Neuronal stem cell (in vitro differentiated cells): ENCODE measurements around the gene ATXN7.

Source experiments
- DNase-seq: peaks from one replicate; pipeline ENCODE4 v3.0.0-alpha.2; 2013; ENCODE audit warnings: low spot score
- H2AFZ ChIP-seq: one replicate; pipeline ENCODE4 v1.6.1; 2013; ENCODE audit warnings: mild to moderate bottlenecking, low read length, inconsistent platforms
- H2AK5ac ChIP-seq: 2 replicates; pipeline ENCODE4 v1.6.1; 2013; ENCODE audit warnings: low read depth, mild to moderate bottlenecking, inconsistent platforms, low read length, moderate library complexity, mixed read lengths
- H2BK120ac ChIP-seq: 2 replicates; pipeline ENCODE4 v1.6.1; 2013; ENCODE audit warnings: low read depth, mild to moderate bottlenecking, inconsistent platforms, low read length, moderate library complexity, mixed read lengths
- H2BK12ac ChIP-seq: one replicate; pipeline ENCODE4 v1.6.1; 2013; ENCODE audit warnings: low read length, inconsistent platforms
- H2BK15ac ChIP-seq: 2 replicates; pipeline ENCODE4 v1.6.1; 2013; ENCODE audit warnings: mild to moderate bottlenecking, low read length, inconsistent platforms, mixed read lengths
- H2BK5ac ChIP-seq: one replicate; pipeline ENCODE4 v1.6.1; 2013; ENCODE audit warnings: inconsistent platforms, mild to moderate bottlenecking, low read length, moderate library complexity
- H3K14ac ChIP-seq: one replicate; pipeline ENCODE4 v1.6.1; 2013; ENCODE audit warnings: low read length, inconsistent platforms
- H3K18ac ChIP-seq: 2 replicates; pipeline ENCODE4 v1.6.1; 2013; ENCODE audit warnings: low read length, inconsistent platforms
- H3K23ac ChIP-seq: 2 replicates; pipeline ENCODE4 v1.6.1; 2013; ENCODE audit warnings: low read depth, mild to moderate bottlenecking, mixed read lengths, low read length, inconsistent platforms; ENCODE audit not compliant: poor library complexity
- H3K27ac ChIP-seq: replicated peaks from 3 replicates; pipeline ENCODE4 v1.5.1; 2013; ENCODE audit warnings: low read length, inconsistent platforms
- H3K27me3 ChIP-seq, 3 experiments: 2 replicates each; pipeline ENCODE4 v1.6.1; 2013; ENCODE audit warnings: low read length in 3 of 3, mild to moderate bottlenecking in 2 of 3, inconsistent platforms in 1 of 3, low read depth in 1 of 3, mixed read lengths in 1 of 3, moderate library complexity in 1 of 3; ENCODE audit not compliant: control insufficient read depth in 3 of 3, insufficient read depth in 3 of 3
- H3K36me3 ChIP-seq, 2 donors: replicated peaks in 1 of 2; 2 replicates each; pipeline ENCODE4 v1.6.1; 2013; ENCODE audit warnings: low read length in 2 of 2; ENCODE audit not compliant: control insufficient read depth in 2 of 2, insufficient read depth in 2 of 2
- H3K4ac ChIP-seq: 2 replicates; pipeline ENCODE4 v1.6.1; 2013; ENCODE audit warnings: inconsistent platforms, mild to moderate bottlenecking, low read length, moderate library complexity
- H3K4me1 ChIP-seq, 2 donors: 1 replicate in 1 of 2; 2 replicates in 1 of 2; pipeline ENCODE4 v1.6.1; 2013; ENCODE audit warnings: low read length in 2 of 2, low read depth in 1 of 2; ENCODE audit not compliant: control insufficient read depth in 2 of 2, insufficient read depth in 1 of 2
- H3K4me2 ChIP-seq: one replicate; pipeline ENCODE4 v1.6.1; 2013; ENCODE audit warnings: mild to moderate bottlenecking, low read length, inconsistent platforms; ENCODE audit not compliant: insufficient read depth, poor library complexity, severe bottlenecking
- H3K4me3 ChIP-seq, 2 donors: 2 replicates each; pipeline ENCODE4 v1.5.1; 2013; ENCODE audit warnings: low read length in 2 of 2, mild to moderate bottlenecking in 2 of 2, inconsistent platforms in 1 of 2, moderate library complexity in 1 of 2
- H3K79me1 ChIP-seq: one replicate; pipeline ENCODE4 v1.6.1; 2013; ENCODE audit warnings: low read depth, mild to moderate bottlenecking, inconsistent platforms, low read length, moderate library complexity
- H3K9ac ChIP-seq: one replicate; pipeline ENCODE4 v1.6.1; 2013; ENCODE audit warnings: mild to moderate bottlenecking, low read depth, low read length, inconsistent platforms; ENCODE audit not compliant: poor library complexity
- H3K9me3 ChIP-seq, 2 donors: replicated peaks in 1 of 2; 2 replicates each; pipeline versions ENCODE3 to v1.6.1; 2013; ENCODE audit warnings: low read length in 2 of 2, mild to moderate bottlenecking in 2 of 2, inconsistent platforms in 1 of 2, low read depth in 1 of 2, mixed read lengths in 1 of 2, moderate library complexity in 1 of 2; ENCODE audit not compliant: control insufficient read depth in 2 of 2, insufficient read depth in 1 of 2
- H4K8ac ChIP-seq: one replicate; pipeline ENCODE4 v1.6.1; 2013; ENCODE audit warnings: low read depth, mild to moderate bottlenecking, inconsistent platforms, low read length, moderate library complexity
- H4K91ac ChIP-seq: one replicate; pipeline ENCODE4 v1.6.1; 2013; ENCODE audit warnings: low read length, low read depth, mild to moderate bottlenecking, inconsistent platforms; ENCODE audit not compliant: poor library complexity
- WGBS, 2 donors: extraction: QIAGEN DNeasy Blood & Tissue Kit; methylation state at CpG; one replicate each; pipeline ENCODE4 v1.1.7; 2013; ENCODE audit warnings: missing lambda C conversion rate in 2 of 2, mixed read lengths in 1 of 2; ENCODE audit not compliant: insufficient read length in 2 of 2, insufficient replicate concordance in 1 of 2; ENCODE audit errors: extremely low coverage in 2 of 2; 5-methylcytosine and 5-hydroxymethylcytosine counted together

ATXN7 gene

GRCh38 chr3:63818282-63819150, 45.2 kb upstream of the ATXN7 start:
- no peak overlapping the region for H3K18ac ChIP-seq
- peaks cover 5 to 6% of the 10 kb centered on the region in 2 donors for H3K4me1 ChIP-seq
- no peaks in the 10 kb centered on the region for H3K9me3 ChIP-seq
- peak; percentile 62 for DNase-seq
- H4K91ac ChIP-seq = no peak overlapping the region
- no peak overlapping the region for H2BK12ac ChIP-seq
- no peaks in the 10 kb centered on the region for H3K79me1 ChIP-seq
- no peaks in the 10 kb centered on the region for H3K36me3 ChIP-seq
- no peak overlapping the region for H3K4me2 ChIP-seq
- H2AK5ac ChIP-seq = no peak overlapping the region
- no peak overlapping the region for H3K9ac ChIP-seq
- H3K4me3 ChIP-seq = no peak overlapping the region
- H4K8ac ChIP-seq = no peak overlapping the region
- H3K27ac ChIP-seq = no peak overlapping the region
- H3K27me3 ChIP-seq = no peaks in the 10 kb centered on the region
- H3K23ac ChIP-seq = no peak overlapping the region
- H3K4ac ChIP-seq = no peak overlapping the region
- H2BK15ac ChIP-seq = no peak overlapping the region
- no CpG with 5 or more reads among the region's 10 CpGs for WGBS, 2 donors
- H3K14ac ChIP-seq = no peak overlapping the region
- H2BK120ac ChIP-seq = no peak overlapping the region
- no peak overlapping the region for H2AFZ ChIP-seq
- no peak overlapping the region for H2BK5ac ChIP-seq

- H3K23ac ChIP-seq = no peak within 1 kb of the TSS
- H3K9ac ChIP-seq = no peak within 1 kb of the TSS
- H3K79me1 ChIP-seq = no peaks in the 10 kb centered on the region
- no peaks in the 10 kb centered on the region for H3K9me3 ChIP-seq
- H2BK120ac ChIP-seq = no peak within 1 kb of the TSS
- no peak within 1 kb of the TSS for H3K27ac ChIP-seq
- no CpG with 5 or more reads among the region's 1 CpG for WGBS, 2 donors
- H3K36me3 ChIP-seq = no peaks in the 10 kb centered on the region
- no peak within 1 kb of the TSS for H3K4ac ChIP-seq
- no peak within 1 kb of the TSS for H3K4me3 ChIP-seq
- no peak within 1 kb of the TSS for H2BK5ac ChIP-seq
- no peaks in the 10 kb centered on the region for H3K27me3 ChIP-seq
- no peak within 1 kb of the TSS for H2BK15ac ChIP-seq
- H2AK5ac ChIP-seq = no peak within 1 kb of the TSS
- no peak for DNase-seq
- H3K14ac ChIP-seq = no peak within 1 kb of the TSS
- no peak within 1 kb of the TSS for H4K91ac ChIP-seq
- no peak within 1 kb of the TSS for H3K4me2 ChIP-seq
- no peak within 1 kb of the TSS for H3K18ac ChIP-seq
- no peak within 1 kb of the TSS for H4K8ac ChIP-seq
- no peak within 1 kb of the TSS for H2AFZ ChIP-seq
- no peak within 1 kb of the TSS for H2BK12ac ChIP-seq
- peaks cover 2 to 6% of the 10 kb centered on the region in 2 donors for H3K4me1 ChIP-seq
Measured at GRCh38 chr3:63819151-63819398, 44.6 kb upstream of the ATXN7 start, which contains the start of gene C3orf49. TSS of gene C3orf49 (plus strand) at chr3:63819299. CDS start at chr3:63819472, 173 bp downstream.

GRCh38 chr3:63824309-63824708, 39.4 kb upstream of the ATXN7 start:
- Histone ChIP-seq H3K4me1 (no peaks in the 10 kb centered on the region), H2BK12ac (no peak overlapping the region), H4K8ac (no peak overlapping the region), H2AK5ac (no peak overlapping the region), H3K27me3 (no peaks in the 10 kb centered on the region), H3K9me3 (no peaks in the 10 kb centered on the region), H3K14ac (no peak overlapping the region), H3K18ac (no peak overlapping the region), H3K27ac (no peak overlapping the region), H2BK5ac (no peak overlapping the region), H2BK15ac (no peak overlapping the region), H4K91ac (no peak overlapping the region), H2BK120ac (no peak overlapping the region), H3K36me3 (peaks cover 0 to 15% of the 10 kb centered on the region in 2 donors), H3K23ac (no peak overlapping the region), H3K4me2 (no peak overlapping the region), H3K79me1 (no peaks in the 10 kb centered on the region), H3K4me3 (no peak overlapping the region), H3K4ac (no peak overlapping the region), H3K9ac (no peak overlapping the region), H2AFZ (no peak overlapping the region)
- no peak for DNase-seq
- WGBS, 2 donors = no CpG with 5 or more reads among the region's 4 CpGs

- H3K18ac ChIP-seq = no peak overlapping the region
- no peak overlapping the region for H4K8ac ChIP-seq
- no peak overlapping the region for H2BK5ac ChIP-seq
- no peak overlapping the region for H3K4me3 ChIP-seq
- no peak overlapping the region for H4K91ac ChIP-seq
- H3K4me2 ChIP-seq = no peak overlapping the region
- H3K36me3 ChIP-seq = peaks cover 2 to 72% of the 10 kb centered on the region in 2 donors
- no peak overlapping the region for H2AFZ ChIP-seq
- WGBS, 2 donors = no CpG with 5 or more reads among the region's 6 CpGs
- H3K9ac ChIP-seq = no peak overlapping the region
- no peak for DNase-seq
- no peaks in the 10 kb centered on the region for H3K4me1 ChIP-seq
- no peak overlapping the region for H2BK12ac ChIP-seq
- H3K23ac ChIP-seq = no peak overlapping the region
- H2BK120ac ChIP-seq = no peak overlapping the region
- H2AK5ac ChIP-seq = no peak overlapping the region
- H3K27ac ChIP-seq = no peak overlapping the region
- H3K9me3 ChIP-seq = no peaks in the 10 kb centered on the region
- H2BK15ac ChIP-seq = no peak overlapping the region
- H3K14ac ChIP-seq = no peak overlapping the region
- H3K4ac ChIP-seq = no peak overlapping the region
- no peaks in the 10 kb centered on the region for H3K79me1 ChIP-seq
- H3K27me3 ChIP-seq = no peaks in the 10 kb centered on the region
Measured at GRCh38 chr3:63830526-63830925, 33.1 kb upstream of the ATXN7 start.
